ENCODE results near the gene CCDC73. TPM values are rescaled to one million over a fixed set of nuclear protein-coding genes. Genes with fewer than 3 reads are reported as not detected.

CCDC73 gene
- total and polyA plus RNA-seq, 4 donors: 0.02 to 0.50 (median 0.33) TPM

DNA sequence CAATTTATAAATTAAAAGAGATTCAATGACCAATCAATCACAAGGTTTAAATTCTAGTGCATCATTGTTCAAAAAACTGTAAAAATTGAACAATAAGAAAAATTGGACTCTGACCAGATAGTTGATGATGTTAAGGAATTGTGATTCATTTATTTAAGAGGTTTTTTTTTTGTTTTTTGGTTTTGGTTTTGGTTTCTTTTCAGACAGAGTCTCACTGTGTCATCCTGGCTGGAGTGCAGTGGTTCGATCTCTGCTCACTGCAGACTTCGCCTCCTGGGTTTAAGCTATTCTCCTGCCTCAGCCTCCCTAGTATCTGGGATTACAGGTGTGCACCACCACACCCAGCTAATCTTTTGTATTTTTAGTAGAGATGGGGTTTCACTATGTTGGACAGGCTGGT lies 227.9 kb downstream of the CCDC73 start:
- Histone ChIP-seq H3K9ac (ENCODE audit: low read depth in 1 of 2, low read length in 2 of 2) (no peak overlapping the region), H3K27me3 (ENCODE audit: control insufficient read depth in 4 of 4, insufficient read depth in 4 of 4, low read length in 3 of 4) (peaks cover 0 to 4% (median 0%) of the 10 kb centered on the region in 4 donors), H3K9me3 (ENCODE audit: control insufficient read depth in 4 of 4, low read length in 3 of 4) (no peaks in the 10 kb centered on the region), H3K4me1 (ENCODE audit: control insufficient read depth in 4 of 4, insufficient read depth in 4 of 4, low read length in 3 of 4) (no peaks in the 10 kb centered on the region), H3K36me3 (ENCODE audit: control insufficient read depth in 4 of 4, insufficient read depth in 3 of 4, low read depth in 1 of 4, low read length in 3 of 4) (no peaks in the 10 kb centered on the region), H3K27ac (ENCODE audit: low read depth in 1 of 2, low read length in 2 of 2) (no peak overlapping the region), H3K4me3 (ENCODE audit: low read depth in 1 of 3, low read length in 3 of 3) (no peak overlapping the region)
- 88% methylated on average over 2 of the region's 2 CpGs for WGBS
- no peak for DNase-seq (ENCODE audit: low spot score)
- TF ChIP-seq, protein P1, sequence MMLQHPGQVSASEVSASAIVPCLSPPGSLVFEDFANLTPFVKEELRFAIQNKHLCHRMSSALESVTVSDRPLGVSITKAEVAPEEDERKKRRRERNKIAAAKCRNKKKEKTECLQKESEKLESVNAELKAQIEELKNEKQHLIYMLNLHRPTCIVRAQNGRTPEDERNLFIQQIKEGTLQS (IDR thresholded peaks at IDR 0.05): no peak
- TF ChIP-seq GABPA (IDR thresholded peaks at IDR 0.05 in 1 of 2, conservative IDR thresholded peaks at IDR 0.05 in 1 of 2): no peak

DNA sequence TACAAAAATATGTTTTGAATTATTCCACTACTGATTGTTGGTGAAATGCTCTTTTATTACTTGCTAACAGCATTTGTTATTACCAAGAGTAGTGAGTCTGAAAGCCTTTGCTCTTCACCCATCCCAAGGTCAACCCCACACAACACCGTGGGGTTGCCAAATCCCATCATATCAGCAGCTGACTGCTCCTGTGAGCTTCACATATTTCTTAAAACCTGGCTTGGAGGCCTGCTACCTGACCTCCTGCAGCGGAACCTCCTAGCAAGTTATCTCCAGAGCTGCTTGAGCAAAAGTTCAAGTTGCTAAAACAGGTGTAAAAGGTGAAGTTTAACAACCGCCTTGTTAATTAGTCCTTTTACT lies 230.9 kb downstream of the CCDC73 start:
- 70% methylated on average over 3 of the region's 3 CpGs for WGBS

More for the DNA sequence above, 230.9 kb downstream of the CCDC73 start:
- H3K9me3 ChIP-seq (ENCODE audit: control insufficient read depth in 4 of 4, low read length in 3 of 4): no peaks in the 10 kb centered on the region
- no peak overlapping the region for H3K27ac ChIP-seq (ENCODE audit: low read depth in 1 of 2, low read length in 2 of 2)
- TF ChIP-seq, protein P2, sequence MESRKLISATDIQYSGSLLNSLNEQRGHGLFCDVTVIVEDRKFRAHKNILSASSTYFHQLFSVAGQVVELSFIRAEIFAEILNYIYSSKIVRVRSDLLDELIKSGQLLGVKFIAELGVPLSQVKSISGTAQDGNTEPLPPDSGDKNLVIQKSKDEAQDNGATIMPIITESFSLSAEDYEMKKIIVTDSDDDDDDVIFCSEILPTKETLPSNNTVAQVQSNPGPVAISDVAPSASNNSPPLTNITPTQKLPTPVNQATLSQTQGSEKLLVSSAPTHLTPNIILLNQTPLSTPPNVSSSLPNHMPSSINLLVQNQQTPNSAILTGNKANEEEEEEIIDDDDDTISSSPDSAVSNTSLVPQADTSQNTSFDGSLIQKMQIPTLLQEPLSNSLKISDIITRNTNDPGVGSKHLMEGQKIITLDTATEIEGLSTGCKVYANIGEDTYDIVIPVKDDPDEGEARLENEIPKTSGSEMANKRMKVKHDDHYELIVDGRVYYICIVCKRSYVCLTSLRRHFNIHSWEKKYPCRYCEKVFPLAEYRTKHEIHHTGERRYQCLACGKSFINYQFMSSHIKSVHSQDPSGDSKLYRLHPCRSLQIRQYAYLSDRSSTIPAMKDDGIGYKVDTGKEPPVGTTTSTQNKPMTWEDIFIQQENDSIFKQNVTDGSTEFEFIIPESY (IDR thresholded peaks at IDR 0.05): no peak
- TF ChIP-seq, protein P3, sequence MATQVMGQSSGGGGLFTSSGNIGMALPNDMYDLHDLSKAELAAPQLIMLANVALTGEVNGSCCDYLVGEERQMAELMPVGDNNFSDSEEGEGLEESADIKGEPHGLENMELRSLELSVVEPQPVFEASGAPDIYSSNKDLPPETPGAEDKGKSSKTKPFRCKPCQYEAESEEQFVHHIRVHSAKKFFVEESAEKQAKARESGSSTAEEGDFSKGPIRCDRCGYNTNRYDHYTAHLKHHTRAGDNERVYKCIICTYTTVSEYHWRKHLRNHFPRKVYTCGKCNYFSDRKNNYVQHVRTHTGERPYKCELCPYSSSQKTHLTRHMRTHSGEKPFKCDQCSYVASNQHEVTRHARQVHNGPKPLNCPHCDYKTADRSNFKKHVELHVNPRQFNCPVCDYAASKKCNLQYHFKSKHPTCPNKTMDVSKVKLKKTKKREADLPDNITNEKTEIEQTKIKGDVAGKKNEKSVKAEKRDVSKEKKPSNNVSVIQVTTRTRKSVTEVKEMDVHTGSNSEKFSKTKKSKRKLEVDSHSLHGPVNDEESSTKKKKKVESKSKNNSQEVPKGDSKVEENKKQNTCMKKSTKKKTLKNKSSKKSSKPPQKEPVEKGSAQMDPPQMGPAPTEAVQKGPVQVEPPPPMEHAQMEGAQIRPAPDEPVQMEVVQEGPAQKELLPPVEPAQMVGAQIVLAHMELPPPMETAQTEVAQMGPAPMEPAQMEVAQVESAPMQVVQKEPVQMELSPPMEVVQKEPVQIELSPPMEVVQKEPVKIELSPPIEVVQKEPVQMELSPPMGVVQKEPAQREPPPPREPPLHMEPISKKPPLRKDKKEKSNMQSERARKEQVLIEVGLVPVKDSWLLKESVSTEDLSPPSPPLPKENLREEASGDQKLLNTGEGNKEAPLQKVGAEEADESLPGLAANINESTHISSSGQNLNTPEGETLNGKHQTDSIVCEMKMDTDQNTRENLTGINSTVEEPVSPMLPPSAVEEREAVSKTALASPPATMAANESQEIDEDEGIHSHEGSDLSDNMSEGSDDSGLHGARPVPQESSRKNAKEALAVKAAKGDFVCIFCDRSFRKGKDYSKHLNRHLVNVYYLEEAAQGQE (IDR thresholded peaks at IDR 0.05): no peak
- TF ChIP-seq HNF4A (conservative IDR thresholded peaks at IDR 0.05) (no peak), FOXA2 (IDR thresholded peaks at IDR 0.05) (no peak), HNF4G (IDR thresholded peaks at IDR 0.05) (no peak), JUND (IDR thresholded peaks at IDR 0.05) (no peak), NR2F2 (IDR thresholded peaks at IDR 0.05) (no peak), SP1 (IDR thresholded peaks at IDR 0.05) (no peak)
- TF ChIP-seq, protein P4, sequence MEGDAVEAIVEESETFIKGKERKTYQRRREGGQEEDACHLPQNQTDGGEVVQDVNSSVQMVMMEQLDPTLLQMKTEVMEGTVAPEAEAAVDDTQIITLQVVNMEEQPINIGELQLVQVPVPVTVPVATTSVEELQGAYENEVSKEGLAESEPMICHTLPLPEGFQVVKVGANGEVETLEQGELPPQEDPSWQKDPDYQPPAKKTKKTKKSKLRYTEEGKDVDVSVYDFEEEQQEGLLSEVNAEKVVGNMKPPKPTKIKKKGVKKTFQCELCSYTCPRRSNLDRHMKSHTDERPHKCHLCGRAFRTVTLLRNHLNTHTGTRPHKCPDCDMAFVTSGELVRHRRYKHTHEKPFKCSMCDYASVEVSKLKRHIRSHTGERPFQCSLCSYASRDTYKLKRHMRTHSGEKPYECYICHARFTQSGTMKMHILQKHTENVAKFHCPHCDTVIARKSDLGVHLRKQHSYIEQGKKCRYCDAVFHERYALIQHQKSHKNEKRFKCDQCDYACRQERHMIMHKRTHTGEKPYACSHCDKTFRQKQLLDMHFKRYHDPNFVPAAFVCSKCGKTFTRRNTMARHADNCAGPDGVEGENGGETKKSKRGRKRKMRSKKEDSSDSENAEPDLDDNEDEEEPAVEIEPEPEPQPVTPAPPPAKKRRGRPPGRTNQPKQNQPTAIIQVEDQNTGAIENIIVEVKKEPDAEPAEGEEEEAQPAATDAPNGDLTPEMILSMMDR (IDR thresholded peaks at IDR 0.05; ENCODE audit: low read depth, low read length, missing input control): no peak
- H3K9ac ChIP-seq (ENCODE audit: low read depth in 1 of 2, low read length in 2 of 2): no peak overlapping the region
- peaks cover 0 to 4% (median 0%) of the 10 kb centered on the region in 4 donors for H3K27me3 ChIP-seq (ENCODE audit: control insufficient read depth in 4 of 4, insufficient read depth in 4 of 4, low read length in 3 of 4)
- H3K4me3 ChIP-seq (ENCODE audit: low read depth in 1 of 3, low read length in 3 of 3): no peak overlapping the region
- DNase-seq (ENCODE audit: low spot score): no peak
- no peaks in the 10 kb centered on the region for H3K36me3 ChIP-seq (ENCODE audit: control insufficient read depth in 4 of 4, insufficient read depth in 3 of 4, low read depth in 1 of 4, low read length in 3 of 4)
- H3K4me1 ChIP-seq (ENCODE audit: control insufficient read depth in 4 of 4, insufficient read depth in 4 of 4, low read length in 3 of 4): no peaks in the 10 kb centered on the region
